GM12891 (cell line): Measurements from ENCODE around the gene CMTM2.

Source experiments
- POLR2A ChIP-seq: IDR thresholded peaks from 2 replicates; pipeline ENCODE4 v1.6.1; 2011; ENCODE audit warnings: low read depth, low read length, control low read depth
- POLR2AphosphoS5 ChIP-seq: IDR thresholded peaks from 2 replicates; pipeline ENCODE4 v1.6.1; 2011; ENCODE audit warnings: low read depth, low read length, control low read depth
- TAF1 ChIP-seq: IDR thresholded peaks from 2 replicates; pipeline ENCODE4 v1.6.1; 2011; ENCODE audit warnings: low read depth, low read length, control low read depth

- TF ChIP-seq POLR2A (no peak), POLR2AphosphoS5 (no peak), TAF1 (no peak)
Measured at GRCh38 chr16:66614161-66614802, 35.0 kb downstream of the CMTM2 start.
